Ovary (tissue), 3 donors: ENCODE data around the gene DEUP1.

Experiments
- CTCF ChIP-seq, 3 donors: fragments of 450-650 bp in 2 of 3; fragments of 200-600 bp in 1 of 3; IDR thresholded peaks; one replicate each; pipeline versions ENCODE4 v1.5.1 to v1.8.0; 2016 to 2022; ENCODE audit warnings: antibody characterized with exemption in 3 of 3, mild to moderate bottlenecking in 1 of 3
- EP300 ChIP-seq: sonication (generic); formaldehyde crosslinking; IDR thresholded peaks from one replicate; pipeline ENCODE4 v1.6.1; 2017; ENCODE audit warnings: antibody characterized with exemption
- POLR2A ChIP-seq: fragments of 450-650 bp; IDR thresholded peaks from one replicate; pipeline ENCODE4 v1.6.1; 2017; ENCODE audit warnings: antibody characterized with exemption, mild to moderate bottlenecking, moderate library complexity
- donor health status: DM: no; HTN: no; CAD: no.

- no peak for TF ChIP-seq POLR2A
- no peak for TF ChIP-seq CTCF (IDR thresholded peaks at IDR 0.05)
- TF ChIP-seq EP300, result no peak
Observed at GRCh38 chr11:93464927-93465540, 134.5 kb downstream of the DEUP1 start.
